Right hindlimb (tissue), 1 donor: ENCODE results near the gene UBE2Q1.

Experiments used
- DNase-seq: peaks from one replicate; pipeline ENCODE4 v3.0.0-alpha.2; 2018

UBE2Q1 gene

DNA sequence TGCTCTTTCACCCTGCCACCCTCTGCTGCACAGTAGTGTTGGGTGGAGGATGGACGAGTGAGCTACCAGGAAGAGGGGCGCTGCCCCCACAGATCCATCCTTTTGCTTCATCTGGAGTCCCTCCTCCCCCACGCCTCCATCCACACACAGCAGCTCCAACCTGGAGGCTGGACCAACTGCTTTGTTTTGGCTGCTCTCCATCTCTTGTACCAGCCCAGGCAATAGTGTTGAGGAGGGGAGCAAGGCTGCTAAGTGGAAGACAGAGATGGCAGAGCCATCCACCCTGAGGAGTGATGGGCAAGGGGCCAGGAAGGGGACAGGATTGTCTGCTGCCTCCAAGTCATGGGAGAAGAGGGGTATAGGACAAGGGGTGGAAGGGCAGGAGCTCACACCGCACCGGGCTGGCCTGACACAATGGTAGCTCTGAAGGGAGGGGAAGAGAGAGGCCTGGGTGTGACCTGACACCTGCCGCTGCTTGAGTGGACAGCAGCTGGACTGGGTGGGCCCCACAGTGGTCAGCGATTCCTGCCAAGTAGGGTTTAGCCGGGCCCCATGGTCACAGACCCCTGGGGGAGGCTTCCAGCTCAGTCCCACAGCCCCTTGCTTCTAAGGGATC, 17.6 kb upstream of the UBE2Q1 start:
- DNase-seq = no peak

DNA sequence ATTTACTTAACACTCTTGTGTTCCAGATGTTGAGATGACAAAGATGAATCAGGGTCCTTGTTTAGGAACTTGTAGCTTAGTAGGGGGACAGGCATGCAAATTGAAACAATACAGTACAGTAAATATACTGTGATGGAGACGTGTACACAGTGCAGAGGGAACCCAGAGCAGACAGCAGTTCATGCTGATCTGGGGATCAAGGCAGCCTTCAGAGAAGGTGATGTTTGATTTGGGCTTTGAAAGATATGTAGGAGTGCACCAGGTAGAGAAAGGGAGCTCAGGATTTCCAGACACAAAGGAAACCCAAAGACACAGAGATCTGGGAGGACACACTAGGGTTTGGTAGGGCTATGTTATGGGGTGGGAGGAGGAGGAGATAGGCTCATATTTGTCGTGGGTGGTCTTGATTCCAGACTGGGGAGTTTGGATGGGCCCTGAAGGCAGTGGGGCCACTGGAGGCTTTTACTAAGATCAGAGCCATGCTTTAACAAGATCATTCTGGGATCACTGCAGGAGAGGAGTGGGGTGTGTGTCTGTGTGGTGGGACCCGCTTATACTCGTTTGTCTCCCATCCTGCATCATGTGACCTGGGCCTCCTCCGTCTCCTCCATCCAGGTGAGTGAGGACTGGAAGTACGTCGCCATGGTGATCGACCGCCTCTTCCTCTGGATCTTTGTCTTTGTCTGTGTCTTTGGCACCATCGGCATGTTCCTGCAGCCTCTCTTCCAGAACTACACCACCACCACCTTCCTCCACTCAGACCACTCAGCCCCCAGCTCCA, 16.9 kb upstream of the UBE2Q1 start:
- DNase-seq = no peak

DNA sequence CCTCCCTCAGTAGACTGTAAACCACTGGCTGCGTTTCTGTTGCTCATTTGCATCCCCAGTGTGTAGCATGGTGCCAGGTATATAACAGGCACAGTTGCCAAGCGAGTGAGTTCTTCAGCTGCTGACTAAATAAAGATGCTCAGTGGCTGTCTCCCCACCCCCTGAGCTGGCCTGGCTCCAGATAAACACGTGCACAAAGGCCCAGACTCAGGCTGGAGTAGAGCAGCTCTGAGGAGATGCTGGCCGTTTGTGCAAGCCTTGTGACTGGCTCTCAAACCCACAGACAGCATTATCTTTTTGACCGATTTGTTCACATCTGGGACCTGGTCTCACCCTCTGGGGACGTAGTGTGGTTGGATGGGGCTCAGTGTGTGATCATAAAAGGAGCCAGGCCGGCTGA, 16.3 kb upstream of the UBE2Q1 start:
- DNase-seq = peak; percentile 53

DNA sequence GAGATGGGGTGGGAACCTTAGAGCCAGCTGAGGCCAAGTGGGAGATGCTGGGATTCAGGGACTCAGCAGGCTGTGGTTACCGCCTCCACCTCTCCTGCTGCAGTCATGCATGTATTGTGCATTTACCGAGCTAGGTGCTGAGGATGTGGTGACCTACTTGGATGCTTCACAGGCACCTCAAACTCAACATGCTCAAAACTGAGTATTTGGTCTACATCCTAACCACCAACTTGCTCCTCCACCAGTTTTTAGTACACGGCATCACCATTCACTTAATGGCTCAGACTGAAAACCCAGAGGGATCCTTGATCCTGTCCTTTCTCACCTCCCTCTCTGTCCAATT, 14.7 kb upstream of the UBE2Q1 start:
- DNase-seq = no peak

DNA sequence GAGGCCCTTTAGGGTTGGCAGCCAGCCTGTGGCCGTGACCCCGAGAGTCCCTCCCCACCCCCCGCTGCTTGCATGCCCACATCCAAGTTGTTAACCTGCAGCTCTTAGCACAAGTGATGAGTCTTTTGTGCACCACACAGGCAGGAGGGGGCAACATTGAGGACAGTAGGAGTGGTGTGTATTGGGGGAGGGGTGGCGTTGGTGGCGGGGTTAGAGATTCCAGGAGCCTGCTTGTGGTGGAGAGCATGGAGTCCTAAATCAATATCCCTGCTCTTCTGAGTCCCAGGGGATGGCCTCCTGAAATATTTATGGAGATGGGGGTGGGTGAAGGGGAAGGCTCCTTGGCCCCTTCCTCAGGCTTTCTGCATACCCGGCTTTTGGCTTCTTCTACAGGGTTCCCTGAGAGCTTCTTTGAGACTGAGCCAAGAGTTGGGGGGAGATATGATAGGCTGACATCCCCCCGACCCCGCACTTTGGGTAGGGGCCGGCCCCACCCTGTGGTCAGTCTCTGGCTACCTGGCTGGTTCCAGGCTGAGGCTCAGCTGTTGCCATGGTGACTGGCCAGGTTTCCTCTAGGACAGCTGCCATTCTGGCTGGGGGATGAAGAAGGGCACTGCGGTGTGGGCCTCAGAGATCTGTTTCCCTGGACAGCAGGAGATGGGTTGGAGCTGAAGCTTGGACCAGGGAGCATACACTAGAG, 14.2 kb upstream of the UBE2Q1 start:
- DNase-seq = no peak

DNA sequence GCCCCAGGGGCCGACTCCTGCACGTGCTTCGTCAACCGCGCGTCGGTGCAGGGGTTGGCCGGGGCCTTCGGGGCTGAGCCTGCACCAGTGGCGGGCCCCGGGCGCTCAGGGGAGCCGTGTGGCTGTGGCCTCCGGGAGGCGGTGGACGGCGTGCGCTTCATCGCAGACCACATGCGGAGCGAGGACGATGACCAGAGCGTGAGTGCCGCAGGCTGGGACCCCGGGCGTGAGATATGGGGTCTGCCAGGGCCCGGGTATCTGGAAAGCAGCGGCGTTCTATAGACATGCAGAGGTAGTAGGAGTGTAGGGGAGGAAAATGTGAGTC, 13.5 kb upstream of the UBE2Q1 start:
- DNase-seq = no peak

DNA sequence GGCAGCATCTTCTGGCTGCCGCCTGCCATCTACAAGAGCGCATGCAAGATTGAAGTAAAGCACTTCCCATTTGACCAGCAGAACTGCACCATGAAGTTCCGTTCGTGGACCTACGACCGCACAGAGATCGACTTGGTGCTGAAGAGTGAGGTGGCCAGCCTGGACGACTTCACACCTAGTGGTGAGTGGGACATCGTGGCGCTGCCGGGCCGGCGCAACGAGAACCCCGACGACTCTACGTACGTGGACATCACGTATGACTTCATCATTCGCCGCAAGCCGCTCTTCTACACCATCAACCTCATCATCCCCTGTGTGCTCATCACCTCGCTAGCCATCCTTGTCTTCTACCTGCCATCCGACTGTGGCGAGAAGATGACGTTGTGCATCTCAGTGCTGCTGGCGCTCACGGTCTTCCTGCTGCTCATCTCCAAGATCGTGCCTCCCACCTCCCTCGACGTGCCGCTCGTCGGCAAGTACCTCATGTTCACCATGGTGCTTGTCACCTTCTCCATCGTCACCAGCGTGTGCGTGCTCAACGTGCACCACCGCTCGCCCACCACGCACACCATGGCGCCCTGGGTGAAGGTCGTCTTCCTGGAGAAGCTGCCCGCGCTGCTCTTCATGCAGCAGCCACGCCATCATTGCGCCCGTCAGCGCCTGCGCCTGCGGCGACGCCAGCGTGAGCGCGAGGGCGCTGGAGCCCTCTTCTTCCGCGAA, 12.9 kb upstream of the UBE2Q1 start:
- DNase-seq = no peak

DNA sequence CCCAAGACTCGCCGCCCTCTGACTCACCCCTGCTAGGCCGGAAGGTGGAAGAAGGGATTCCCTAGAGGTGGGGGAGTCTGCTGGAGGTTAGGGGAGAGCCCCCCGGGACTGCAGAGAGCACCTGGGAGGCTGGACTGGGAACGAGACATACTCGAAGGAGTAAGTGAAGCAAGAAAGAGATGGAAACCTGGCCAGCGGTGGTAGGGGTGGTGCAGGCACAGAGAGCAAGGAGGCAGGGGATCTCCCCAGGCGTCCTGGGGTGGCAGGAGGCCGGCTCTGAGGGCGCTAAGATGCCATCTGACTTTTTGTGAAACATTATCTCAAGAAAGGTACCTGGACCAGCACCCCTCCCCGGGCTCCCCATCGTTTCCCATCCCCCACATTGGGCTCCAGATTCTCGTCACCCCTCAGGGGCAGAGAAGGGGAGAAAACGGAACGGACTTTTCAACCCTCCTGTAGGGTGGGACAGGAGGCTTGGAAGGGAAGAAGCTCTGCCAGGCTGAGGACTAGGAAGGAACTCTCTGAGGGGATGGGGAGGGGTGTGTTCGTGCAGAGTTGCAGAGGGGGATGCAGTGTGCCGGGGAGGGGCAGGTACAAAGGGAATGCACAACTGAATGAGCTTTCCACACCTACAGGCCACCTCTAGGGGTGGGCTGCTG, 9.8 kb upstream of the UBE2Q1 start:
- no peak for DNase-seq

DNA sequence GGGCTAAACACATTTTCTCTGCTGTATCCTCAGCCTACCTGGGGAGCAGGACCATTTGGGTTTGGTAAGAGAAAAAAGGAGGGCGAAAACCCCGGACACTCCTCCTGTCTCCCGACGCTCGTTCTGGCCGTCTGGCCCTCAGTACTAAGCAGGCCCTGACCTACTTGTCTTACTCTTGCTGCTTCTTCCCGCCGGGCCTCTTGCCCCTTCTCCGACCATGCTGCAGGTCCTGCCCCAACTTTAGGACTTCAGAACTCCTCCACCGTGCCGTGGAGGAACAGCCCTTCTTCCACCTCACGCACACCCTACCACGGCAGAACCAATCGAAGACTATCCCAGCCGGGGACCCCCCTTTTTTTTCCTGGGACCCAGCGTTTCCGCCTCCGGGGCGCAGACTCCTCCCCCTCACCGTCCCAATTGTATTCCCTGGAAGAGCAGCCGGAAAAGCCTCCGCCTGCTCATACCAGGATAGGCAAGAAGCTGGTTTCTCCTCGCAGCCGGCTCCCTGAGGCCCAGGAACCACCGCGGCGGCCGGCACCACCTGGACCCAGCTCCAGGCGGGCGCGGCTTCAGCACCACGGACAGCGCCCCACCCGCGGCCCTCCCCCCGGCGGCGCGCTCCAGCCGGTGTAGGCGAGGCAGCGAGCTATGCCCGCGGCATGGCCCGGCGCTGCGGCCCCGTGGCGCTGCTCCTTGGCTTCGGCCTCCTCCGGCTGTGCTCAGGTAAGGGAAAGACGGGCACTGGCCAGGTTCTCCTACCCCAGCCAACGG, 9.1 kb upstream of the UBE2Q1 start, which contains the start of gene CHRNB2:
CHRNB2 (plus strand) TSS at position 393 of the 771 bp plus-strand sequence; CDS start at position 660, 267 bp downstream.
- peak; percentile 77 for DNase-seq

DNA sequence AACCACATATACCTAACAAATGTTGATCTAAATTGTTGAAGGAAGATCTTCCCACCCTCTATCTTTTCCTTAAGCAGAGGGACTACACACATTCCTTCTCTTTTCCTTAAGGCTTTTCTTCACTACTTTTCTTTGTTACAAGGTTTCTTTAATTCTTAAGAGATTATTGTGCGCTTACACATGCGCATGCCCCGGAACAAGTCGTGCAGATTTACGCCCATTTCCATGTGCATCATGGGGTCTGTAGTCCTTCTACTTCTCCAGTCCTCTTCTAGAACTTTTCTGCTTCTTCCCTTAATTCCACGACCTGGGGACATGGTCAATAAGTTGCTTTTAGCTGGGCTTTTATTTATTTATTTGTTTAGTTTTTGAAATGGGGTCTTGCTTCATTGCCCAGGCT, 7.4 kb upstream of the UBE2Q1 start:
- DNase-seq = no peak

DNA sequence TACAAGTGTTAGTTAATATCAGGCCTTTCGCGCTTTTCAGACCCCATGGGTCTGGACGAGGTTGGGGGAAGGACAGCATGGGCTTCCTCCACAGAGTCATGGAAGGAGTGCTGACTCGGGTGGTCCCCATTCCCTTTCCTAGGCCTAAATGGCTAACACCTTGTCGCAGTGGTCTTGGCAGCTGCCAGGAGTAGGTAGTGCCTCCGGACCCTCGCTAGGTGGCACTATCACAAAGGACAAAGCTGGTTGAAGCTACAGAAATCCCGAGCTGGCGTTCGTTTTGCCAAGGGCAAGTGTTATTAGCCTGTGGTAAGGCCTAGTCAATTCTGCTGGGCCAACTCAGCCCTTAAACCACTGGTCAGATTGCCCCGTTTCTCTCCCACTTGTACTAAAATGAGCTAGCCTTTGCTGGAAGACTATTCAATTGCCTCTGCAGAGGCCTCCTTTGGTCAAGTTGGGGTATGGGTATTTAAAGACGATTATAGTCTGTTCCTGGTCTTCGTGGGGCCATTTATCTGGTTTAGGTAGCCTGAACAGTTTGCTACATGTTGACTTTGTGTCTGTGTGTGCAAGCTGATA, 1.1 kb upstream of the UBE2Q1 start:
- DNase-seq = peak; percentile 90

DNA sequence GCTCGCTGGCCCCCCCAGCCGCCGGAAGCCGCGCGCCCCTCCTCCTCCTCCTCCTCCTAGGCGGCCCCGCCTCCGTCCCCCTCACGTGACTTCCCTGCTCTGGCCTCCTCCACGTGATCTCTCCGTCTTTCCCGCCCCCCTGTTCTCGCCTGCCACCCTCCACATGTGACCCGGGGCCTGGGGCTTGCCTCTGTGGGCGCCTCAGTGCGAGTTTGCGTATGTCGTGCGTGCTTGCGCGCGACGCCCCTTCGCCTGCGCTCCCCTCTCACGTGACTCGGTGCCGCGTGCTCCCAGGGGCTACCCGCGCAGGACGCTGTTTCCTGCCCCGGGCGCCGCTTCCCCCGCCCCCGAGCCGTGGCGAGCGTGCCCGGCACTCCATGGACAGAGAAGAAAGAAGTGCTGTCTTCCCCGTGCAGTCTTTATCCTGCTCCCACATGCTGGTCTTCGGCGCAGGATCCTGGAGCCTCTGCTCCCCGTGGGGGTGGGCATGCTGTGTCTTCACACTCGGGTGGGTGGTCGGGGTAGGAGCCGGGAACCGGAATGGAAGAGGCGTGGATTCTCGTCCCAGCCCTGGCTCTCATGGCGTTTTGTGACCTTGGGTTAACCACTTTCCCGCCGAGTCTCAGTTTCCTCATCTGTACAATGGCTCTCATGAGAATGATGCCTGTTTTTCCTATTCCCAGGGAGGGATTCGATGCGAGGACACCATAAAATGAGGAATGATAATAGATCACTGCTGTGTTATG, 431 bp upstream of the UBE2Q1 start:
- DNase-seq = peak; percentile 99

DNA sequence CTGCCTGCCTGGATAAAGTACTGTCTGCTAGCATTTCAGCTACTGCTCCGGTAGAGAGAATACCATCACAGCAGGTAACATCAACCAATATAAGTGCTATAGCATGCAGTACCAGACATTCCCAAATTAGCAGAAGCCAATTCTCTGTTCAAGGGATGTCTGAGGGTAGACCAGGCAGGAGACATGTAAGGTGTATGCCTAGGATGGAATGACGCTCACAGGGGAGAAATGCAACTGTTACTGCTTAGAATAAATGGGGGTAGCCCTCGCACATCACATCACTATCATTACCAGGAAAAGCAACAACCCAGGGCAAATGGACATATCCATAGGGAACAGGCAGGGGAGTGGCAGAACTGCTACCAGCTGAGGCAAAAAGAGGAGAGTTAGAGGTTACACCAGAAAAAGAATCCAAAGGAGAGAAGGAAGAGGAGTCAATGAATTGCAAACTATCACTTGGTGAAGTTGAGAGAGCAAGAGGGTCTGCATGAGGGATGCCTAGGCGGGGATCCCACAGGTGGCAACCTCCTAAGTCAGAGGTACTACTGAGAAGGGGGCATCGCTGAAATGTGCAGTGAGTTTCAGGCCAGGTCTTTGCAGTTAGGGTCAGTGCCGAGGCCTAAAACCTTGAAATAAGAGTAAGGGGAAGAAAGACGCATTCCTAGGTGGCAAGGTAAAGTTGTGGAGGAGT, 1.1 kb downstream of the UBE2Q1 start:
- DNase-seq = no peak

DNA sequence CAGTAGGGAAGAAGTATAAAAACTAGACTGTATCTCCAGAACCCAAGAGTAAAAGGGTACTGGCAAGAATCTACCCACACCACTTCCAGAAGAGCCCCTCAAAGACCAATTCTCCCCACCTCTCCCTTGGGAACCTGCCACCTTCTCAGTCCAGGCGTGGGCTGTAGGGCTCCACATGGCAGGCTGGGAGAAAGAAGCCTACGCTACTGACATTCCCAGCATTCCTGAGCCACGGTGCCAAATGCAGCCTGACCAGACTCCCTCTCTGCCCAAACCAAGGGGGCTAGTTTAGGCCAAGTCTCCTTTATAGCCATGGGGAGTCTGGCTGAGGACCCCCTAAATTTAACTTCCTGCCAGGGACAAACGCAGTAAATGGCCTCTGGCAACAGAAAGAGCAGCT, 2.0 kb downstream of the UBE2Q1 start:
- DNase-seq = no peak

DNA sequence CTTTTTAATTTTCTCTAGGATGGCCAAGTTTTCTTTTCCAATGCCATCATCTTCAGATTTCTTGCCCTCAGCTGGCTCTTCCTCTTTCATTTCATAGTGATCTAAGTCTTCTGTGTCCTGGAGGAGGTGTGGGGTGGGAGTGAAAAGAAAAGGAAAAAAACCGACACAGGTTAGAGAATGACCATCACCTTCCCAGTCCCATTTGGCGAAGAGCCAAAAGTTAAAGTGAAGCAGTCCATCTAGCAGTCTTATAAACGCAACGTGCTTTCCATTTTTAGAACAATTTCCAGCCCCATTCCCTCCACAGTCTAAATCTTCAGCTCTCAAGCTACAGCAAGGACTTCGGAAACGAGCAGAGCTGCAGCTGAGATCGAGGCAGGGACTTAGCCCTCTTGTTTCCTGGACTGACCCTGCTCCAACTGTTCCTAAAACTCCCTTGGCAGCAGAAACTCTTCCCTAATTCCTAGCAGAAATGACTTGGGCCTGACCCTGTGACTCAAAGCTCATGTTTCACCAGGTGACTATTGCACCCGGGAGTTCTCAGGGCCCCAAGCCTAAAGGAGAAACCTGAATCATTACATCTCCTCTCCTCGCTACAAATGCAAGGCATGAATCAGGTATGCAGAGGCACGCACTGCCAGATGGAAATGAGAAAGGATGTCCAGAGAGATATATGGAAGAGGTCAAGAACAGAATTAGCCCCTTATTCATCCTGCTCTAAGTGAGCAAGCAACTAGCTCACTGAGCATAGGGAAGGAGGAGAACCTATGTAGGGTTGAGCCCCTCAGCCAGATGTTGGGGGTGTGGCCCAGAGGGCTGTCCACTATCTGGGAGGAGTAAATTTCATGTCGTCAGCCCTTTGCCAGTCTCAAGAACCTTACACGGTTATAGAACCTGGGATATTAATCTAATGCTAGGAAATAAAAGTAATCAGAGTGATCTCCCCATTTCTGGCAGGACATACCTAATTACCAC, 5.1 kb downstream of the UBE2Q1 start:
- DNase-seq = no peak

DNA sequence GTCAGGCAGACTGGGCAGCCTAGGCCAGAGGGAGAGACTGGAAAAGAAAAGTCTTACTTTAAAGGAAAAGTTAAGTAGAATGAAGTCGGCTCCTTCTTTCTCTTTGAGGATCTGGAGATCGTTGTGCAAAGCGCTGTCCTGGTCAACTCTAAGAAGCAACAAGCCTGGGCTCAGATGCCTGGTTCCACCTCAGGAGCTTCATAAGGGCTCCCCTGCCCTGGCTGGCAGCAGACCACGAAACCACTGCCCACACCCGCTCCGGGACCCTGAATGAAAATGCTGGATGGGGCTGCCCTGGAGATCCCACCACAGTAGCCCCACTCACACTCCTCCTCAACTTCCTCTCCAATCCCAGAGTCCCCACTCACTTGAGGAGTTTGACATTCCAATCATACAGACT, 6.4 kb downstream of the UBE2Q1 start:
- DNase-seq = no peak

DNA sequence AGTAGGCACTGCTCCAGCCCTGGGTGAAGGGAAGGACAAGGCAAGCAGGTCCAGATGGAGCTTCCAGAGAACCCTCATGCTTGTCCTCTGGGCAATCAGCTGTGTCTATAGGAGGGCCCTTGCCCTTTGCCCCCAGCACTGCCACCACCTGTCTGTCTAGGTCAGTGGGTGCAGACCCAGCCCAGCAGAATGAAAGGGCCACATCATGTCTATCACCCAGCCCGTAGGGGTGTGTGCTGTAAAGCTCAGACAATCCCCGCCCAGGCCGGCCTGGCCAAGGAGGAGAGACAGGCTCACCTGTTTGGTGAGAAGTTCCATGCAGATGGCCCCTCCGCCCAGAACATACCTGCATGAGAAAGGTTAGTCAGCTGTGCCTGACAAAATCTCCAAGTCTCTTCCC, 7.0 kb downstream of the UBE2Q1 start:
- no peak for DNase-seq

DNA sequence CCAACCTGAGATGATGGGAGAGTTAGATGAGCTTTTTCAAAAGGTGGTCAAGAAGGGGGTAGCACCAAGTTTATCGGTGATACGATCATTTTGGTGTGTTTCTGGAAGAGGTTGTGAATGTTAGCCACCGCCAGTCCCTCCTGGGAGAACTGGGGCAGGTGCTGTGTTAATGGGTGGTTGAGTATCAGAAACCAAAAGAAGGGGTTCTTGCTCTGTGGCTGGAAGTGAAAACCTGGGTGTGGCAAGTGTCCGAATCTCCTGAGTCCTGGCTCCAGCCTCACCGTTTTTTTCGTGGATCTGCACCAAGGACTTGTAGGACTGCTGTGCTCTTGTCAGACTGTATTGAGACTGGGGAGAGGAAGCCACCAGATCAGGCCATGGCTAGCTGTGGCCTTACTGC, 7.8 kb downstream of the UBE2Q1 start:
- no peak for DNase-seq

DNA sequence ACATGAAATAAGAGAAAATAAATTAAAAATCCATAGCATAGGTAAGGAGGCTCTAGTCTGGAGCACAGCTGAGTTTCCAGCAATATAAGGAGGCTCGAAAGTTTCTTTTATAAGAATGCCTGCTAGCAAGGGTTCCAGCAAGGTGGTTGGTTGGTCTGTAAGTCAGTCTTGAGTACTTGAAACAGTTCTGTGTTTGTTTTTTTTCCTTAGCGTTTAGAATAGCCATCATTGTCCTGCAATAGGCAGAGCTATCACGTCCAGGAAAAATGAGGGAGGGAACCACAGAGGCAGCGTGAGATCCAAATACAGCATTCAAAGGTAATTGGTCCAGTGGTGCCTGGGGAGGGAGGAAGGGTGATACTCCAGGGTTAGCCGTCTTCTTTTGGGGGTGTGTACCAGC, 8.4 kb downstream of the UBE2Q1 start:
- DNase-seq = no peak
